ENCODE results near the gene CLDN20.

DNA sequence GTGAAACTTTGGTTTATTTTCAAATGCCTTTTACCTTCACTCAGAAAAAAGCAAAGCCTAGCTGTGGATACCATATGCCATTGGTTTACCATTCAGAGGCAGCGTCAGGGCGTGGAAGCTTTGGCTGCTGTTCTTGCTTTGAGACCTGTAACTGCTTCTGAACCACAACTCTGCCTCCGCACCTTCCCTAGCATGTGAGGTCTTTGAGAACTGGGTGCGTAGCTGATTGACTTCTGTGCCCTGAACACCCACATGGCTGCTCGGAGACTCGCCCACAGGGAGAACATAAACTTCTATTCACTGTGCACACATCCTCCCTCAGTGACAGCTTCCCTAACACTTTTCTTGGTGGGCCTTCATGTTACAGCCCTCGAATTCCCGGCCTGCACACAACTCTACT is 11.2 kb upstream of the CLDN20 start:
- TF ChIP-seq LEF1 (IDR thresholded peaks at IDR 0.05; ENCODE audit: borderline replicate concordance) (no peak), NFRKB (IDR thresholded peaks at IDR 0.05) (no peak), FOXA1 (IDR thresholded peaks at IDR 0.05) (no peak), SUZ12 (IDR thresholded peaks at IDR 0.05) (no peak), HDGF (IDR thresholded peaks at IDR 0.05; ENCODE audit: borderline replicate concordance) (no peak), FOXM1 (IDR thresholded peaks at IDR 0.05; ENCODE audit: borderline replicate concordance) (no peak)
- TF ChIP-seq, protein P1, sequence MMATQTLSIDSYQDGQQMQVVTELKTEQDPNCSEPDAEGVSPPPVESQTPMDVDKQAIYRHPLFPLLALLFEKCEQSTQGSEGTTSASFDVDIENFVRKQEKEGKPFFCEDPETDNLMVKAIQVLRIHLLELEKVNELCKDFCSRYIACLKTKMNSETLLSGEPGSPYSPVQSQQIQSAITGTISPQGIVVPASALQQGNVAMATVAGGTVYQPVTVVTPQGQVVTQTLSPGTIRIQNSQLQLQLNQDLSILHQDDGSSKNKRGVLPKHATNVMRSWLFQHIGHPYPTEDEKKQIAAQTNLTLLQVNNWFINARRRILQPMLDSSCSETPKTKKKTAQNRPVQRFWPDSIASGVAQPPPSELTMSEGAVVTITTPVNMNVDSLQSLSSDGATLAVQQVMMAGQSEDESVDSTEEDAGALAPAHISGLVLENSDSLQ (IDR thresholded peaks at IDR 0.05) = no peak

All from HEK293T (cell line).